H1 (cell line): ENCODE measurements around the gene RAI14. TPM values are rescaled to one million over a fixed set of nuclear protein-coding genes. Genes with fewer than 3 reads are reported as not detected.

Experiments used
- ATF3 ChIP-seq: IDR thresholded peaks from 2 replicates; pipeline ENCODE4 v1.6.1; 2011; ENCODE audit warnings: low read depth, mild to moderate bottlenecking, low read length; ENCODE audit not compliant: insufficient read depth
- CREB1 ChIP-seq: IDR thresholded peaks from 2 replicates; pipeline ENCODE4 v1.6.1; 2012; ENCODE audit warnings: inconsistent platforms
- HDAC2 ChIP-seq, 2 experiments: fragments of 300-600 bp in 1 of 2; sonication (generic) in 1 of 2; IDR thresholded peaks; 2 replicates each; pipeline ENCODE4 v1.6.1; 2011 to 2012; ENCODE audit warnings: low read depth in 2 of 2, low read length in 2 of 2, mild to moderate bottlenecking in 2 of 2, moderate library complexity in 2 of 2, borderline replicate concordance in 1 of 2, inconsistent platforms in 1 of 2
- JUN ChIP-seq: IDR thresholded peaks from 2 replicates; pipeline ENCODE4 v1.6.1; 2011; ENCODE audit warnings: low read depth, mild to moderate bottlenecking, improper control_type of control experiment, low read length
- KDM5A ChIP-seq: fragments of 200-600 bp; IDR thresholded peaks from 2 replicates; pipeline ENCODE4 v1.7.1; 2012; ENCODE audit warnings: mild to moderate bottlenecking, low read length, inconsistent platforms, mixed read lengths
- NRF1 ChIP-seq: IDR thresholded peaks from 2 replicates; pipeline ENCODE4 v1.6.1; 2011; ENCODE audit warnings: mild to moderate bottlenecking, low read depth, low read length, improper control_type of control experiment
- PHF8 ChIP-seq: fragments of 200-600 bp; sonication (generic); conservative IDR thresholded peaks from 2 replicates; pipeline ENCODE4 v1.7.1; 2012; ENCODE audit warnings: low read depth, mild to moderate bottlenecking, inconsistent platforms, low read length, moderate library complexity
- POU5F1 ChIP-seq: IDR thresholded peaks from 2 replicates; pipeline ENCODE4 v1.6.1; 2011; ENCODE audit warnings: low read depth, mild to moderate bottlenecking, low read length, moderate library complexity
- SP2 ChIP-seq: IDR thresholded peaks from 2 replicates; pipeline ENCODE4 v1.6.1; 2012; ENCODE audit warnings: mild to moderate bottlenecking, low read length, inconsistent platforms
- SUZ12 ChIP-seq: fragments of 200-600 bp; sonication (generic); IDR thresholded peaks from 2 replicates; pipeline ENCODE4 v1.6.1; 2012; ENCODE audit warnings: mild to moderate bottlenecking, inconsistent platforms, low read length, moderate library complexity, mixed read lengths
- TAF1 ChIP-seq: IDR thresholded peaks from 2 replicates; pipeline ENCODE4 v1.6.1; 2011; ENCODE audit warnings: mild to moderate bottlenecking, low read depth, low read length
- polyA plus RNA-seq, 7 experiments: library from polyadenylated mRNA; depleted of rRNA in 3 of 7; stranded (reverse) in 5 of 7; unstranded in 2 of 7; fragments of >200 nt in 5 of 7; fragments of 200-250 nt in 2 of 7; gene quantifications; 1 replicate in 5 of 7; 2 replicates in 1 of 7; 4 replicates in 1 of 7; pipeline versions ENCODE4 v1.2.1 to v1.2.3, GENCODE V29; 2011 to 2013; ENCODE audit warnings: missing spikeins in 2 of 7, mixed read lengths in 2 of 7
- total RNA-seq: library from RNA; stranded (reverse); fragmentation: NEBNext Ultra II Directional; extraction: Animal tissue kit (Norgen Biotek cat#: 25700); gene quantifications from 2 replicates; pipeline ENCODE4 v1.2.1, GENCODE V29; 2021

The RAI14 gene
- total and polyA plus RNA-seq, 2 of the 8 experiments (the other 6 are each of a cell fraction or from before 2014, with no cell fraction given) = 48.4 to 210 TPM

GRCh38 chr5:34832568-34832967, 176.4 kb downstream of the RAI14 start (continued):
- TF ChIP-seq HDAC2 (IDR thresholded peaks at IDR 0.05; ENCODE audit: borderline replicate concordance in 1 of 2, low read depth in 2 of 2, low read length in 2 of 2) (no peak), NRF1 (no peak), SP2 (no peak), SUZ12 (no peak), ATF3 (no peak), KDM5A (no peak), TAF1 (no peak), JUN (no peak), POU5F1 (no peak), PHF8 (no peak), CREB1 (no peak)
